Mesendoderm (in vitro differentiated cells): ENCODE measurements around the gene SLC6A13.
A peak's percentile ranks its signal among the peaks of the same experiment; 100 is the strongest.

Source experiments
- DNase-seq: peaks from one replicate; pipeline ENCODE4 v3.0.0; 2013
- H2AK5ac ChIP-seq: 2 replicates; pipeline ENCODE4 v1.6.1; 2013; ENCODE audit warnings: low read length, inconsistent platforms
- H2BK120ac ChIP-seq: 2 replicates; pipeline ENCODE4 v1.6.1; 2013; ENCODE audit warnings: low read depth, mild to moderate bottlenecking, low read length, moderate library complexity, mixed read lengths
- H2BK15ac ChIP-seq: replicated peaks from 2 replicates; pipeline ENCODE4 v1.6.1; 2013; ENCODE audit warnings: low read depth, mild to moderate bottlenecking, moderate library complexity
- H2BK5ac ChIP-seq: 2 replicates; pipeline ENCODE4 v1.6.1; 2013; ENCODE audit warnings: low read length, inconsistent platforms
- H3K18ac ChIP-seq: 2 replicates; pipeline ENCODE4 v1.6.1; 2013; ENCODE audit warnings: mild to moderate bottlenecking, low read length, mixed read lengths
- H3K23ac ChIP-seq: one replicate; pipeline ENCODE4 v1.6.1; 2013; ENCODE audit warnings: low read length
- H3K27ac ChIP-seq: 2 replicates; pipeline ENCODE4 v1.5.1; 2013; ENCODE audit warnings: low read depth, mild to moderate bottlenecking, inconsistent platforms, low read length, moderate library complexity
- H3K27me3 ChIP-seq: 2 replicates; pipeline ENCODE4 v1.6.1; 2013; ENCODE audit warnings: low read length, control low read depth, mild to moderate bottlenecking, inconsistent platforms; ENCODE audit not compliant: insufficient read depth, poor library complexity
- H3K36me3 ChIP-seq: 2 replicates; pipeline ENCODE4 v1.6.1; 2013; ENCODE audit warnings: low read length, inconsistent platforms; ENCODE audit not compliant: control insufficient read depth, insufficient read depth
- H3K4ac ChIP-seq: one replicate; pipeline ENCODE4 v1.6.1; 2013; ENCODE audit warnings: low read depth, mild to moderate bottlenecking, low read length, moderate library complexity
- H3K4me1 ChIP-seq: 2 replicates; pipeline ENCODE4 v1.6.1; 2013; ENCODE audit warnings: low read depth, low read length, inconsistent platforms; ENCODE audit not compliant: control insufficient read depth
- H3K4me2 ChIP-seq: 2 replicates; pipeline ENCODE4 v1.6.1; 2013; ENCODE audit warnings: low read length
- H3K4me3 ChIP-seq: 2 replicates; pipeline ENCODE4 v1.5.1; 2013; ENCODE audit warnings: mild to moderate bottlenecking, low read length
- H3K56ac ChIP-seq: one replicate; pipeline ENCODE4 v1.6.1; 2013; ENCODE audit warnings: low read length
- H3K79me1 ChIP-seq: 2 replicates; pipeline ENCODE4 v1.6.1; 2013; ENCODE audit warnings: low read length, inconsistent platforms
- H3K79me2 ChIP-seq: 2 replicates; pipeline ENCODE4 v1.6.1; 2013; ENCODE audit warnings: mild to moderate bottlenecking, low read length; ENCODE audit not compliant: control insufficient read depth, insufficient read depth
- H3K9ac ChIP-seq: 2 replicates; pipeline ENCODE4 v1.6.1; 2013; ENCODE audit warnings: low read length, inconsistent platforms
- H4K5ac ChIP-seq: one replicate; pipeline ENCODE4 v1.6.1; 2013; ENCODE audit warnings: low read length
- H4K8ac ChIP-seq: one replicate; pipeline ENCODE4 v1.6.1; 2013; ENCODE audit warnings: low read depth, mild to moderate bottlenecking, control low read depth, low read length, moderate library complexity
- WGBS: extraction: QIAGEN DNeasy Blood & Tissue Kit; methylation state at CpG from one replicate; pipeline ENCODE4 v1.1.7; 2013; ENCODE audit warnings: low lambda C conversion rate, missing lambda C conversion rate; ENCODE audit not compliant: insufficient coverage; ENCODE audit errors: extremely low coverage; 5-methylcytosine and 5-hydroxymethylcytosine counted together

SLC6A13 gene

DNA sequence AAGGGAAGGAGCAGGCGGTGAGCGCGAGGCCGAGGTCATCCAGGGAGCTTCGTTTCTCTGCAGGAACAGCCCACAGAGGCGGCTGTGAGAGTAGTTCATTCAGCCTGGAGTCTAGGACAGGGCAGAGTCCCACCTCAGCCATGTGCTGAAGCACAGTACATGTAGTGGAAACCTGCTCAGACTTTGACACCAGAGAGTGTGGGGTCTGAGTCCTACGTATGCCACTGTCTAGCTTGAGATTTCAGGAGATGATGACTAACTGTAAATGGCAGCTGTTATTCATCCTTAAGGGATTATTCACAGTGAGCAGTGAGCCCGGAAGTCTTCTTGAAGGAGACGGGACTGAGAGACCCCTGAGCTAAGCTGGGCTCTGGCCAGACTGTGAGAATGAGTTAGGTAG, 938 bp upstream of the SLC6A13 start:
- H2BK15ac ChIP-seq, result no peak overlapping the region

DNA sequence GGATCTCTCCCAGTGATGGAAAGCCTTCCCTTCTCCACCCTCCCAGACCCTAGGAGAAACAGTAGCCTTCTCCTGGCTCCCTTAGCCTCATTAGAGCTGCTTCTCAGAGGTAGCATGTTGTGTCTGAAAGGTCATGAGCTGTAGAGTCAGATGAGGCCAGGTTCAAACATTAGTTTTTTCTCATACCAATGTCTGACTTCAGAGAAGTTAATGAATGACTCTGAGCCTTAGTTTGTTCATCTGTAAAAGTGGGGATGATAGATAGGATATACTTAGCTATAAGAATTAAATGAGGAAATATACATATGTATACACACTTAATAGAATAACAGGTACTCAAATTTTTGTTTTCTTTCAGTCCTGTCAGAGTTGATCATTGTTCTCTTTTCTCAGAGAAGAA, 523 bp downstream of the SLC6A13 start:
- Histone ChIP-seq H3K27ac (no peak overlapping the region), H3K23ac (no peak overlapping the region), H3K18ac (no peak overlapping the region), H3K79me1 (no peaks in the 10 kb centered on the region), H3K4me1 (peaks cover 2% of the 10 kb centered on the region), H3K27me3 (no peaks in the 10 kb centered on the region), H3K9ac (no peak overlapping the region), H2BK120ac (no peak overlapping the region), H3K4ac (no peak overlapping the region), H3K56ac (no peak overlapping the region), H2BK5ac (no peak overlapping the region), H3K4me2 (no peak overlapping the region), H4K5ac (no peak overlapping the region), H4K8ac (no peak overlapping the region), H3K79me2 (no peaks in the 10 kb centered on the region), H3K4me3 (no peak overlapping the region), H3K36me3 (no peaks in the 10 kb centered on the region), H2AK5ac (no peak overlapping the region), H2BK15ac (no peak overlapping the region)
- no peak for DNase-seq

More for the DNA sequence above, 938 bp upstream of the SLC6A13 start:
- no peak overlapping the region for H2BK120ac ChIP-seq
- H3K4me3 ChIP-seq, result no peak overlapping the region
- no CpG with 5 or more reads among the region's 9 CpGs for WGBS
- H4K8ac ChIP-seq, result no peak overlapping the region
- H4K5ac ChIP-seq, result no peak overlapping the region
- no peaks in the 10 kb centered on the region for H3K79me2 ChIP-seq
- H3K4me1 ChIP-seq, result peaks cover 2% of the 10 kb centered on the region
- no peak overlapping the region for H3K56ac ChIP-seq
- H3K36me3 ChIP-seq, result no peaks in the 10 kb centered on the region
- H3K27ac ChIP-seq, result no peak overlapping the region
- no peak for DNase-seq
- no peak overlapping the region for H2AK5ac ChIP-seq
- H3K27me3 ChIP-seq, result no peaks in the 10 kb centered on the region
- no peak overlapping the region for H3K9ac ChIP-seq
- no peak overlapping the region for H3K23ac ChIP-seq
- H3K4me2 ChIP-seq, result no peak overlapping the region
- no peak overlapping the region for H3K18ac ChIP-seq
- no peak overlapping the region for H2BK5ac ChIP-seq
- no peak overlapping the region for H3K4ac ChIP-seq
- no peaks in the 10 kb centered on the region for H3K79me1 ChIP-seq

DNA sequence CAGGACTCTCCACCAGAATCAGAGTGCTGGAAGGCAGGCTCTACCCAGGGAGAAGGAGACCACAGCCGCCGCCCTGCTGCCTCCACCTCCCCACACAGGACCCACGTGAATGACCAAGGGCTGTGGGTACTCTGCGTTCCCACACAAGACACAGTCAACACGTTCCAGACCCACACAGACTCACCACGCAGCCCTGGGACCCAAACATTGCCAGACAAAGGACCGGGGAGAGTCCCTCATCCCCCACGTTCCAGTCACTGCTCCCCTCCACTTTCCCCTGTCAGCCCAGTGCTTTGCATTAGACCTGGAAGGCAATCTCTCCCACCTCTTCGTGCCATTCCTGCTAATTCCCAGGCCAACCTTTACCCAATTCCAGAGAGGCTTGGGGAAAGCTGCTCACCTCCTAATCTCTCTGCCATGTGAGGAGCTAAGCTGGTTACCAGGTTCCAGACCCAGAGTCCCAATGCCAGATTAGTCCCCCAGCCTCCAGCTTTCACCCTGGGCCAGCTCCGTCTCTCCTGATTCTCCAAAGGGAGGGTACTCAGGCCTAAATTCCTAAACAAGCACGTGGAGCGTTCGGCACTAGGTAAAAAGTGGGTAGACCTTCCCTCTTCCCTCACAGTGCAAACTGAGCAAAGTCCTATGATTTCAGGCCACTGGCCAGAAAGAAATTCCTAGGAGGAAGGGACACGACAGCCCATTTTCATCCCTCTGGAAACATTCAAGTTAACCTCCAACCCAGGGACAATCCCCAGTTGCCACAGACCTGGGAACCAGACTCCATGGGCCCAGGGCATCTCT, 4.9 kb downstream of the SLC6A13 start:
- Histone ChIP-seq H3K4me1 (peaks cover 8% of the 10 kb centered on the region), H3K9ac (no peak overlapping the region), H3K18ac (no peak overlapping the region), H2BK120ac (no peak overlapping the region), H3K23ac (no peak overlapping the region), H2BK15ac (no peak overlapping the region), H3K27me3 (no peaks in the 10 kb centered on the region), H3K36me3 (no peaks in the 10 kb centered on the region), H3K56ac (no peak overlapping the region), H3K79me2 (no peaks in the 10 kb centered on the region), H3K4me3 (no peak overlapping the region), H3K27ac (no peak overlapping the region), H2BK5ac (no peak overlapping the region), H3K4ac (no peak overlapping the region), H3K79me1 (no peaks in the 10 kb centered on the region), H4K8ac (no peak overlapping the region), H2AK5ac (no peak overlapping the region), H3K4me2 (no peak overlapping the region), H4K5ac (no peak overlapping the region)
- WGBS, result no CpG with 5 or more reads among the region's 14 CpGs
- no peak for DNase-seq

DNA sequence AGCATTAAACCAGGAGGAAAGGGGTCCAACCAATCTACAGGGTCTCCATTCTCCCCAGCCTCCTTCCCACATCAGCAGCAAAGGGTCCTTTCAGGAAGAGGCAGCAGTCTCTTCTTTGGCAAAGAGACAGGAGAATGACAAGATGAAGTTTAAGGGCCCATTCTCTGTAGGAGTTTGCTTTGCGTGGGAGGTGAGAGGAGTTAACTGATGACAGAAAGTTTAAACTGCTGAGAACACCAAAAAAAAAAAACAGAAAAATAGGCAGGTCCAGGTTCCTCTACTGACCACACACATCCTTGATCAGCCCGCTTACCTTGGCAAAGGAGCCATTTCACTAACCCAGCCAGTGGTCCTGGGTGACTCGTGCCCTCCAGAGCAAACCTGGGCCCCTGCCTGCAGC, 5.7 kb downstream of the SLC6A13 start:
- Histone ChIP-seq H3K4me1 (peaks cover 8% of the 10 kb centered on the region), H3K56ac (no peak overlapping the region), H2BK5ac (no peak overlapping the region), H3K27ac (no peak overlapping the region), H3K4ac (no peak overlapping the region), H2AK5ac (no peak overlapping the region), H3K4me3 (no peak overlapping the region), H2BK120ac (no peak overlapping the region), H3K36me3 (no peaks in the 10 kb centered on the region), H3K23ac (no peak overlapping the region), H3K79me2 (no peaks in the 10 kb centered on the region), H3K27me3 (no peaks in the 10 kb centered on the region), H3K79me1 (no peaks in the 10 kb centered on the region), H3K18ac (no peak overlapping the region), H4K5ac (no peak overlapping the region), H2BK15ac (no peak overlapping the region), H3K9ac (no peak overlapping the region), H3K4me2 (no peak overlapping the region), H4K8ac (no peak overlapping the region)
- no peak for DNase-seq
- WGBS, result no CpG with 5 or more reads among the region's 3 CpGs

DNA sequence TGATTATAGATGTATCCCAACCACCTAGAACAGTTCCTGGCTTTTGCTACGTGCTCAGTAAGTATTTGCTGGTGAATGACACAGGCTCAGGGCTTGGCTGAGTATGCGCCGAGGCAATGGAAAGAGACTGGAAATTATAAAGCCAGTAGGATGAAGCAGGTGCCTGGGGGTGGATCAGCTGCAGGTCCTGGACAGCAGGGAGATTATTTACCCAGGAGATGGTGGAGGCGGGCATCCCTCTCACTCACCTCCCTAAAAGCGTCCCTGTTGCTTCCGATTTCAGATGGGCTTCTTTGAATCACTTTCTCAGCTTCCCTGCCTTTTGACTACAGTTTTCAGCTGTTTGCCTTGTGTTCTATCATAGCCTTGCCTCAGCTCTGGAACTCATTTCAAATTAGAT, 6.4 kb downstream of the SLC6A13 start:
- DNase-seq, result no peak
- Histone ChIP-seq H4K8ac (no peak overlapping the region), H4K5ac (no peak overlapping the region), H3K4me3 (no peak overlapping the region), H3K4me1 (peaks cover 8% of the 10 kb centered on the region), H2BK120ac (no peak overlapping the region), H3K79me2 (no peaks in the 10 kb centered on the region), H3K27me3 (no peaks in the 10 kb centered on the region), H3K4me2 (no peak overlapping the region), H3K27ac (no peak overlapping the region), H3K18ac (no peak overlapping the region), H3K79me1 (no peaks in the 10 kb centered on the region), H2BK5ac (no peak overlapping the region), H3K36me3 (no peaks in the 10 kb centered on the region), H3K56ac (peak overlapping the region; percentile 7), H3K9ac (no peak overlapping the region), H3K23ac (no peak overlapping the region), H2BK15ac (no peak overlapping the region), H2AK5ac (no peak overlapping the region), H3K4ac (no peak overlapping the region)
- no CpG with 5 or more reads among the region's 6 CpGs for WGBS

DNA sequence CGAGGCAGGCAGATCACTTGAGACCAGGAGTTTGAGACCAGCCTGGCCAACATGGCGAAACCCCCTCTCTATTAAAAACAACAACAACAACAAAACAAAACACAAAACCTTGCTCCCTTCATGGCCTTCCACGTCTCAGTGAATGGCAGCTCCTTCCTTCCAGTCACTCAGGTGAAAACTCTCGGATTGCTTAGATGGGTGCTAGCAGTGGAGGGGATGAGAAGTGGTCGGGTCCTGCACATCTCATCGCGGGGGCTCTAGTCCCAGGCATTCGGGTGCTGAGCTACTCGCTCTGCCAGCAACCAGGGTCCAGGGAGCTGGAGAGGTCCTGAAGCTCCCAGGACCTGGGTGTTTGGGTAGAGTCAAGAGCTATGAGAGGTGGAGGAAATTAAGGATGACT, 7.7 kb downstream of the SLC6A13 start:
- Histone ChIP-seq H3K79me1 (no peaks in the 10 kb centered on the region), H3K4me3 (no peak overlapping the region), H3K27me3 (no peaks in the 10 kb centered on the region), H4K5ac (no peak overlapping the region), H2BK120ac (no peak overlapping the region), H3K4ac (no peak overlapping the region), H3K79me2 (no peaks in the 10 kb centered on the region), H4K8ac (no peak overlapping the region), H3K36me3 (no peaks in the 10 kb centered on the region), H3K56ac (peak overlapping the region; percentile 25), H3K4me2 (no peak overlapping the region), H3K9ac (no peak overlapping the region), H3K18ac (no peak overlapping the region), H2BK5ac (peak overlapping the region; percentile 41), H3K4me1 (peaks cover 8% of the 10 kb centered on the region), H3K27ac (no peak overlapping the region), H2BK15ac (no peak overlapping the region), H3K23ac (no peak overlapping the region), H2AK5ac (no peak overlapping the region)
- no CpG with 5 or more reads among the region's 9 CpGs for WGBS
- DNase-seq, result no peak
